SK-N-SH treated with all-trans-retinoic acid at 6 μM for 48 hours (cell line): ENCODE results near the gene ZNF236.

ENCODE experiments used
- ATAC-seq: fragments of 200-7000 bp; cut with Tn5 transposase; 3 replicates; pipeline ENCODE4 v1.9.1; 2020; ENCODE audit warnings: mild to moderate bottlenecking, moderate library complexity
- ARNTL ChIP-seq: fragments of 450-650 bp; formaldehyde crosslinking; IDR thresholded peaks from 2 replicates; pipeline ENCODE4 v1.5.0; 2020; ENCODE audit warnings: low read depth, mild to moderate bottlenecking, moderate library complexity, borderline replicate concordance
- CSDC2 ChIP-seq: fragments of 250-450 bp; sonication (Bioruptor Pico); IDR thresholded peaks from 2 replicates; pipeline ENCODE4 v1.5.0; 2020; ENCODE audit warnings: mild to moderate bottlenecking, moderate library complexity
- ESRRG ChIP-seq: fragments of 250-450 bp; sonication (Bioruptor Pico); IDR thresholded peaks from 2 replicates; pipeline ENCODE4 v1.6.1; 2021; ENCODE audit warnings: mild to moderate bottlenecking
- GLIS3 ChIP-seq: fragments of 250-450 bp; sonication (Bioruptor Pico); IDR thresholded peaks from 2 replicates; pipeline ENCODE4 v1.5.0; 2020; ENCODE audit warnings: mild to moderate bottlenecking, moderate library complexity
- ISL1 ChIP-seq: fragments of 250-450 bp; sonication (Bioruptor Pico); IDR thresholded peaks from 2 replicates; pipeline ENCODE4 v2.1.2; 2022; ENCODE audit warnings: mild to moderate bottlenecking, moderate library complexity
- OSR1 ChIP-seq: fragments of 250-450 bp; sonication (Bioruptor Pico); IDR thresholded peaks from 2 replicates; pipeline ENCODE4 v1.8.0; 2022; ENCODE audit warnings: moderate library complexity, mild to moderate bottlenecking, inconsistent platforms
- PPARA ChIP-seq: fragments of 250-450 bp; sonication (Bioruptor Pico); IDR thresholded peaks from 2 replicates; pipeline ENCODE4 v1.5.0; 2020; ENCODE audit warnings: mild to moderate bottlenecking, borderline replicate concordance
- RARB ChIP-seq: fragments of 250-450 bp; sonication (Bioruptor Pico); IDR thresholded peaks from 2 replicates; pipeline ENCODE4 v1.8.0; 2021; ENCODE audit warnings: mild to moderate bottlenecking, moderate library complexity
- SNAI2 ChIP-seq: fragments of 250-450 bp; sonication (Bioruptor Pico); IDR thresholded peaks from 2 replicates; pipeline ENCODE4 v1.5.0; 2020; ENCODE audit warnings: mild to moderate bottlenecking, moderate library complexity
- TCF4 ChIP-seq: fragments of 250-450 bp; sonication (Bioruptor Pico); IDR thresholded peaks from 2 replicates; pipeline ENCODE4 v1.8.0; 2021; ENCODE audit warnings: mild to moderate bottlenecking, moderate library complexity, borderline replicate concordance
- TOX ChIP-seq: fragments of 250-450 bp; sonication (Bioruptor Pico); IDR thresholded peaks from 2 replicates; pipeline ENCODE4 v1.8.0; 2021; ENCODE audit warnings: mild to moderate bottlenecking, moderate library complexity, borderline replicate concordance
- ZC3H10 ChIP-seq: fragments of 250-450 bp; sonication (Bioruptor Pico); IDR thresholded peaks from 2 replicates; pipeline ENCODE4 v1.5.1; 2021; ENCODE audit warnings: mild to moderate bottlenecking, moderate library complexity
- ZFP3 ChIP-seq: fragments of 250-450 bp; sonication (Bioruptor Pico); IDR thresholded peaks from 2 replicates; pipeline ENCODE4 v1.5.0; 2020; ENCODE audit warnings: mild to moderate bottlenecking, moderate library complexity
- ZFP30 ChIP-seq: fragments of 450-650 bp; formaldehyde crosslinking; IDR thresholded peaks from 2 replicates; pipeline ENCODE4 v1.5.0; 2022; ENCODE audit warnings: mild to moderate bottlenecking, moderate library complexity
- ZNF565 ChIP-seq: fragments of 450-650 bp; formaldehyde crosslinking; conservative IDR thresholded peaks from 2 replicates; pipeline ENCODE4 v1.5.0; 2020; ENCODE audit warnings: low read depth, mild to moderate bottlenecking, moderate library complexity
- ZNF70 ChIP-seq: fragments of 450-650 bp; formaldehyde crosslinking; IDR thresholded peaks from 2 replicates; pipeline ENCODE4 v1.5.0; 2020; ENCODE audit warnings: mild to moderate bottlenecking, moderate library complexity
- ZNF8 ChIP-seq: fragments of 450-650 bp; formaldehyde crosslinking; IDR thresholded peaks from 2 replicates; pipeline ENCODE4 v1.5.0; 2020; ENCODE audit warnings: mild to moderate bottlenecking, moderate library complexity
- TF ChIP-seq, protein P1 (sequence below): fragments of 250-450 bp; sonication (Bioruptor Pico); IDR thresholded peaks from 2 replicates; pipeline ENCODE4 v1.5.1; 2021; ENCODE audit warnings: mild to moderate bottlenecking, moderate library complexity
- TF ChIP-seq, protein P2 (sequence below): fragments of 250-450 bp; sonication (Bioruptor Pico); IDR thresholded peaks from 2 replicates; pipeline ENCODE4 v1.5.0; 2020; ENCODE audit warnings: mild to moderate bottlenecking, moderate library complexity
- TF ChIP-seq, protein P3 (sequence below): fragments of 250-450 bp; sonication (Bioruptor Pico); IDR thresholded peaks from 2 replicates; pipeline ENCODE4 v1.8.0; 2020; ENCODE audit warnings: mild to moderate bottlenecking, moderate library complexity, borderline replicate concordance
- TF ChIP-seq, protein P4 (sequence below): fragments of 250-450 bp; sonication (Bioruptor Pico); IDR thresholded peaks from 2 replicates; pipeline ENCODE4 v1.5.1; 2020; ENCODE audit warnings: low read depth, mild to moderate bottlenecking, moderate library complexity

ZNF236 gene

DNA sequence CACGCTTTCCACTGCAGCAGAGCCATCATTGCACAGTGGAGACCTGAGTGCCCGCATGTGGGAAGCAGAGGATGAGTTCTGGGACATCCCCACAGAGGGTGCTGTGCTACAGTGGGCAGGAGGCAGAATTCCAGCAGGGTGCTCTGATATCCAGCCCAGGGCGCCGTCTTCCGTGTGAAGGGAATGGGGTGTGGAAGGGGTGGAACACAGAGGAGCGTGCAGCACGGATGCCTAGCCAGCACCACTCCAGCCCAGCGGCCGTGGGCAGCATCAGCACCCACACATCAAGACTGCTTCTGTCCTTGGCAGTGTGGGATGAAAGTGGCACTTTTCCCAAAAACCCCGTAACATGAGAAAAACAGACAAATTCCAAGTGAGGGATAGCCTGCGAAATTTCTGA is 134.3 kb downstream of the ZNF236 start:
- TF ChIP-seq ZC3H10 (CRISPR knock-in tag), result no peak
- TF ChIP-seq TCF4 (CRISPR knock-in tag), result no peak
- no peak for TF ChIP-seq TOX
- TF ChIP-seq CSDC2 (CRISPR knock-in tag), result no peak
- TF ChIP-seq ZNF565 (CRISPR knock-in tag), result no peak
- TF ChIP-seq GLIS3 (CRISPR knock-in tag), result no peak
- no peak for TF ChIP-seq ZNF8 (CRISPR knock-in tag)
- no peak for TF ChIP-seq ISL1 (CRISPR knock-in tag)
- TF ChIP-seq ZNF70 (CRISPR knock-in tag), result no peak
- TF ChIP-seq ZFP30 (CRISPR knock-in tag), result no peak
- TF ChIP-seq, protein P1, sequence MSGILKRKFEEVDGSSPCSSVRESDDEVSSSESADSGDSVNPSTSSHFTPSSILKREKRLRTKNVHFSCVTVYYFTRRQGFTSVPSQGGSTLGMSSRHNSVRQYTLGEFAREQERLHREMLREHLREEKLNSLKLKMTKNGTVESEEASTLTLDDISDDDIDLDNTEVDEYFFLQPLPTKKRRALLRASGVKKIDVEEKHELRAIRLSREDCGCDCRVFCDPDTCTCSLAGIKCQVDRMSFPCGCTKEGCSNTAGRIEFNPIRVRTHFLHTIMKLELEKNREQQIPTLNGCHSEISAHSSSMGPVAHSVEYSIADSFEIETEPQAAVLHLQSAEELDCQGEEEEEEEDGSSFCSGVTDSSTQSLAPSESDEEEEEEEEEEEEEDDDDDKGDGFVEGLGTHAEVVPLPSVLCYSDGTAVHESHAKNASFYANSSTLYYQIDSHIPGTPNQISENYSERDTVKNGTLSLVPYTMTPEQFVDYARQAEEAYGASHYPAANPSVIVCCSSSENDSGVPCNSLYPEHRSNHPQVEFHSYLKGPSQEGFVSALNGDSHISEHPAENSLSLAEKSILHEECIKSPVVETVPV (CRISPR knock-in tag), result no peak
- TF ChIP-seq SNAI2 (CRISPR knock-in tag), result no peak
- ATAC-seq, result no peak

DNA sequence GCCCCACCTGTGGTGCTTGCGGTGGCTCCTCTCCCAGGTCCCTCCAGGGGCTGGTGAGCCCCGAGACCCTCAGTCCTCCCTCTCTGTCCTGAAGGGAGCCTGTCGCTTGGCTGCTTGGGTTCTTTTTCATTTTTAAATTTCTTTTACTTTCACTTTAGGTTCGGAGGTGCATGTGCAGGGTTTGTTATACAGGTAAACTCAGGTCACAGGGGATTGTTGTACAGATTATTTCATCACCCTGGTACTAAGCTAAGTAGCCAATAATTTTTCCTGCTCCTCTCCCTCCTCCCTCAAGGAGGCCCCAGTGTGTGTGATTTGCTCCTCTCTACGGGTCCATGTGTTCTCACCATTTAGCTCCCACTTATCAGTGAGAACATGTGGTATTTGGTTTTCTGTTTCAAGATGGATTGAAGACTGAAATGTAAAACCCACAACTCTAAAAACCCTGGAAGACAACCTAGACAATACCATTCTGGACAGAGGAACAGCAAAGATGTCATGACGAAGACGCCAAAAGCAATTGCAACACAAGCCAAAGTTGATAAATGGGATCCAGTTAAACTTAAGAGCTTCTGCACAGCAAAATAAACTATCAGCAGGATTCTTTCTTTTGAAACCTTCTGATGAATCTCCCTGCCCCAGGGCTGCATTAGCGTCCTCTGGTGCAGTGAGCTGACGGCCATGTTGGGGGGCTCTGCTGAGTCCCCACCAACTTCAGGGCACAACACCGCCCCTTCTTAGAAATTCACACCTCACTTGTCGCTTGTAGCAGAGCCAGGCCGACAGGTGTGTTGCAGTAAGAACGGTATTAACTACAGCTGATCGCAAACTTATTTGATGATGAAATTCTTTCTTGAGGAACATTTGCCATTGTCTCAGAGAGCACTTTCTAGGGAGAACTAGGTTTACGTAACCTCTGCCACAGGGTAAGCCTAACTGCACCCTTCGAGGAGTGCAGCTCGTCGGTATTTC is 135.3 kb downstream of the ZNF236 start:
- no peak for ATAC-seq
- TF ChIP-seq ZFP3 (CRISPR knock-in tag) (no peak), RARB (CRISPR knock-in tag) (no peak), CSDC2 (CRISPR knock-in tag) (no peak), ARNTL (CRISPR knock-in tag) (no peak), ZNF8 (CRISPR knock-in tag) (no peak), ZNF565 (CRISPR knock-in tag) (no peak), ZFP30 (CRISPR knock-in tag) (no peak), ESRRG (CRISPR knock-in tag) (no peak), PPARA (CRISPR knock-in tag) (no peak), OSR1 (no peak), TOX (no peak)
- TF ChIP-seq, protein P1 (CRISPR knock-in tag), result no peak
- TF ChIP-seq, protein P2, sequence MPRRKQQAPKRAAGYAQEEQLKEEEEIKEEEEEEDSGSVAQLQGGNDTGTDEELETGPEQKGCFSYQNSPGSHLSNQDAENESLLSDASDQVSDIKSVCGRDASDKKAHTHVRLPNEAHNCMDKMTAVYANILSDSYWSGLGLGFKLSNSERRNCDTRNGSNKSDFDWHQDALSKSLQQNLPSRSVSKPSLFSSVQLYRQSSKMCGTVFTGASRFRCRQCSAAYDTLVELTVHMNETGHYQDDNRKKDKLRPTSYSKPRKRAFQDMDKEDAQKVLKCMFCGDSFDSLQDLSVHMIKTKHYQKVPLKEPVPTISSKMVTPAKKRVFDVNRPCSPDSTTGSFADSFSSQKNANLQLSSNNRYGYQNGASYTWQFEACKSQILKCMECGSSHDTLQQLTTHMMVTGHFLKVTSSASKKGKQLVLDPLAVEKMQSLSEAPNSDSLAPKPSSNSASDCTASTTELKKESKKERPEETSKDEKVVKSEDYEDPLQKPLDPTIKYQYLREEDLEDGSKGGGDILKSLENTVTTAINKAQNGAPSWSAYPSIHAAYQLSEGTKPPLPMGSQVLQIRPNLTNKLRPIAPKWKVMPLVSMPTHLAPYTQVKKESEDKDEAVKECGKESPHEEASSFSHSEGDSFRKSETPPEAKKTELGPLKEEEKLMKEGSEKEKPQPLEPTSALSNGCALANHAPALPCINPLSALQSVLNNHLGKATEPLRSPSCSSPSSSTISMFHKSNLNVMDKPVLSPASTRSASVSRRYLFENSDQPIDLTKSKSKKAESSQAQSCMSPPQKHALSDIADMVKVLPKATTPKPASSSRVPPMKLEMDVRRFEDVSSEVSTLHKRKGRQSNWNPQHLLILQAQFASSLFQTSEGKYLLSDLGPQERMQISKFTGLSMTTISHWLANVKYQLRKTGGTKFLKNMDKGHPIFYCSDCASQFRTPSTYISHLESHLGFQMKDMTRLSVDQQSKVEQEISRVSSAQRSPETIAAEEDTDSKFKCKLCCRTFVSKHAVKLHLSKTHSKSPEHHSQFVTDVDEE (CRISPR knock-in tag), result no peak

DNA sequence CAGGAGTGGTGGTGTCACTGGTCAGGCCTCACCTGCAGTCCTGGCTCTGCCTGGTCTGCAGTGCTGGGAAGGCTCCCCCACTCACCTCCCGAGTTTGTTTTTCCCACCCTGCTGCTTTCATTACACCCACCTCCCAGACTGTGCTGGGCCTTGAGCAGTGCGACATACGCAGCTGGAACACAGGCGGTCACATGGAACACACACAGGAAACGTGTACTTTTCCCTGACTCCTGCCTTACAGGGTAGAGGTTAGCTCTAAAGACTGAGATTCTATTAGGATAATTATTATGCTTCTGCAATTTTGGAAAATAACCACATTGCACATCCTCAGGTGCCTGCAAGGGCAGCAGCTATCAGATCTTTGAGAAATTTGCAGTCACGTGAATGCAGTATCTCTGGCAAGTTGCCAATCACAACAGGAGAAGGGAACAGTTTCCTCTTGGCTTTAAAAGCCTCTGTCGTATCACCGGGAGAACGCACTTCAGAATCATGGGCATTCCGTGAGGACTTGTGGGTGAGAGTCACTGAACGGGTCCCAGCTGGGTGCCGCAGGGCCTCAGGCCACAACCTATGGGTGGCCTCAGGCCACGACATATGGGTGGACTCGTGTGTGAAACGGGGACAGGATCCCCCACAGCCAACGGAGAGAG is 136.5 kb downstream of the ZNF236 start:
- TF ChIP-seq SNAI2 (CRISPR knock-in tag) (0 out of 2 replicates have a peak, but pooled peaks have one; percentile 39), OSR1 (no peak), TCF4 (CRISPR knock-in tag) (peak; percentile 51; the same call in 1 of the 2 replicates), CSDC2 (CRISPR knock-in tag) (no peak), ZNF70 (CRISPR knock-in tag) (peak; percentile 75; the same call in 1 of the 2 replicates)
- TF ChIP-seq, protein P3, sequence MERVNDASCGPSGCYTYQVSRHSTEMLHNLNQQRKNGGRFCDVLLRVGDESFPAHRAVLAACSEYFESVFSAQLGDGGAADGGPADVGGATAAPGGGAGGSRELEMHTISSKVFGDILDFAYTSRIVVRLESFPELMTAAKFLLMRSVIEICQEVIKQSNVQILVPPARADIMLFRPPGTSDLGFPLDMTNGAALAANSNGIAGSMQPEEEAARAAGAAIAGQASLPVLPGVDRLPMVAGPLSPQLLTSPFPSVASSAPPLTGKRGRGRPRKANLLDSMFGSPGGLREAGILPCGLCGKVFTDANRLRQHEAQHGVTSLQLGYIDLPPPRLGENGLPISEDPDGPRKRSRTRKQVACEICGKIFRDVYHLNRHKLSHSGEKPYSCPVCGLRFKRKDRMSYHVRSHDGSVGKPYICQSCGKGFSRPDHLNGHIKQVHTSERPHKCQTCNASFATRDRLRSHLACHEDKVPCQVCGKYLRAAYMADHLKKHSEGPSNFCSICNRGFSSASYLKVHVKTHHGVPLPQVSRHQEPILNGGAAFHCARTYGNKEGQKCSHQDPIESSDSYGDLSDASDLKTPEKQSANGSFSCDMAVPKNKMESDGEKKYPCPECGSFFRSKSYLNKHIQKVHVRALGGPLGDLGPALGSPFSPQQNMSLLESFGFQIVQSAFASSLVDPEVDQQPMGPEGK (CRISPR knock-in tag), result no peak
- TF ChIP-seq, protein P1 (CRISPR knock-in tag), result no peak
- TF ChIP-seq, protein P4, sequence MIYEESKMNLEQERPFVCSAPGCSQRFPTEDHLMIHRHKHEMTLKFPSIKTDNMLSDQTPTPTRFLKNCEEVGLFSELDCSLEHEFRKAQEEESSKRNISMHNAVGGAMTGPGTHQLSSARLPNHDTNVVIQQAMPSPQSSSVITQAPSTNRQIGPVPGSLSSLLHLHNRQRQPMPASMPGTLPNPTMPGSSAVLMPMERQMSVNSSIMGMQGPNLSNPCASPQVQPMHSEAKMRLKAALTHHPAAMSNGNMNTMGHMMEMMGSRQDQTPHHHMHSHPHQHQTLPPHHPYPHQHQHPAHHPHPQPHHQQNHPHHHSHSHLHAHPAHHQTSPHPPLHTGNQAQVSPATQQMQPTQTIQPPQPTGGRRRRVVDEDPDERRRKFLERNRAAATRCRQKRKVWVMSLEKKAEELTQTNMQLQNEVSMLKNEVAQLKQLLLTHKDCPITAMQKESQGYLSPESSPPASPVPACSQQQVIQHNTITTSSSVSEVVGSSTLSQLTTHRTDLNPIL (CRISPR knock-in tag), result no peak

More for the DNA sequence above, 136.5 kb downstream of the ZNF236 start:
- peak; percentile 56; the same call in 1 of the 3 replicates for ATAC-seq
